Measurements from ENCODE around the gene RAB6B. TPM values are rescaled to one million over a fixed set of nuclear protein-coding genes. Genes with fewer than 3 reads are reported as not detected.
A peak's percentile ranks its signal among the peaks of the same experiment; 100 is the strongest.

RAB6B gene
- total RNA-seq, 1 donor: 0.72 TPM

- no peaks in the 10 kb centered on the region for H3K36me3 ChIP-seq (ENCODE audit: insufficient read depth, low read length)
- no peak overlapping the region for H3K4me3 ChIP-seq (ENCODE audit: insufficient read depth, low read length)
- no peak for TF ChIP-seq CTCF (IDR thresholded peaks at IDR 0.05; ENCODE audit: extremely low read depth, low read depth, low read length)
- H3K4me1 ChIP-seq (ENCODE audit: insufficient read depth, low read length): peaks cover 4% of the 10 kb centered on the region
- no peaks in the 10 kb centered on the region for H3K9me3 ChIP-seq (ENCODE audit: low read depth, low read length)
- H3K27me3 ChIP-seq (ENCODE audit: insufficient read depth, low read length): peaks cover 3% of the 10 kb centered on the region
- H2AFZ ChIP-seq (ENCODE audit: low read length): no peak overlapping the region
- H3K79me2 ChIP-seq (ENCODE audit: insufficient read depth, low read length): no peaks in the 10 kb centered on the region
- DNase-seq (ENCODE audit: insufficient read length, low spot score, missing footprints): no peak
- H3K27ac ChIP-seq (ENCODE audit: low read depth, low read length): no peak overlapping the region
- H3K4me2 ChIP-seq (ENCODE audit: insufficient read depth, low read length): no peak overlapping the region
- H4K20me1 ChIP-seq (ENCODE audit: insufficient read depth, low read length): no peaks in the 10 kb centered on the region
Observed at GRCh38 chr3:133842158-133842557, 53.5 kb downstream of the RAB6B start.

DNA sequence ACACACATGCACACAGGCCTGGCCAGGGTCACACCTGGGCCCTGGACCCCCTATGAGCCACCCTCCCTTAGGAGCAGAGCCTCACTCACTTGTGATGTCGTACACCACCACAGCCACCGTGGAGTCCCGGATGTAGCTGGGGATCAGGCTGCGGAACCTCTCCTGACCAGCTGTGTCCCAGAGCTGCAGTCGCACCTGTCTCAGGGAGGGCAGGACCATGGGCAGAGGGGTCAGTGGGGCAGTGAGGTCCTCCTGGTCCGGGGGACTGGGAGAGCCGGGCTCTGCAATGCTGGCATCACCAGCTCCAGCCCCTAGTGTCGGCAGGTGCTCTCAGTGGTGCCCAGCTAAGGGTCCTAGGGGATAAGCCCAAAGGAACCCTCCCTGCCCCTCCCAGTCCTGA is 54.5 kb downstream of the RAB6B start:
- no peak for TF ChIP-seq CTCF (IDR thresholded peaks at IDR 0.05; ENCODE audit: extremely low read depth, low read depth, low read length)
- Histone ChIP-seq H3K27ac (ENCODE audit: low read depth, low read length) (no peak overlapping the region), H3K4me3 (ENCODE audit: insufficient read depth, low read length) (no peak overlapping the region), H3K9me3 (ENCODE audit: low read depth, low read length) (no peaks in the 10 kb centered on the region), H3K79me2 (ENCODE audit: insufficient read depth, low read length) (no peaks in the 10 kb centered on the region), H3K4me2 (ENCODE audit: insufficient read depth, low read length) (no peak overlapping the region), H2AFZ (ENCODE audit: low read length) (no peak overlapping the region), H3K27me3 (ENCODE audit: insufficient read depth, low read length) (no peaks in the 10 kb centered on the region), H3K36me3 (ENCODE audit: insufficient read depth, low read length) (no peaks in the 10 kb centered on the region), H3K4me1 (ENCODE audit: insufficient read depth, low read length) (peaks cover 4% of the 10 kb centered on the region), H4K20me1 (ENCODE audit: insufficient read depth, low read length) (no peaks in the 10 kb centered on the region)
- DNase-seq (ENCODE audit: insufficient read length, low spot score, missing footprints): peak; percentile 31

DNA sequence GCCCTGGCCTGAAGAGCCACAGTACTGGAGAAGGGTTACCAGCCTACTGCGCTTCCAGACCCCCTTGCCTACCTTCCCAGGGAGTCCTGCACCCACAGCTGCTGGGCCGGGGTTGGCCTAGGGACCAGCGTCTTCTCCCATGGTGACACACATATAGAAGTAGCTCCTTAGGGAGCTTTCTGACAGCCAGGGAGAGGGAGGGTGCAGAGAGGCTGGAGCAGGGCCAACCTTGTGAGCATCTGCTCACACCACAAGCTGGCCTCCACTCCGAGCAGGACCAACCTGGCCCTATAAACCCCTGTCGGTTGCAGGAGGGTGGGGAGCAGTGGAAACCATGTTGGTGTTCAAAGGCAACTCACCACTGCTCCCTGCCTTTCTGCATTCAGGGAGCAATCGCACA is 54.9 kb downstream of the RAB6B start:
- Histone ChIP-seq H2AFZ (ENCODE audit: low read length) (no peak overlapping the region), H3K36me3 (ENCODE audit: insufficient read depth, low read length) (no peaks in the 10 kb centered on the region), H4K20me1 (ENCODE audit: insufficient read depth, low read length) (no peaks in the 10 kb centered on the region), H3K27ac (ENCODE audit: low read depth, low read length) (no peak overlapping the region), H3K4me1 (ENCODE audit: insufficient read depth, low read length) (peaks cover 4% of the 10 kb centered on the region), H3K27me3 (ENCODE audit: insufficient read depth, low read length) (no peaks in the 10 kb centered on the region), H3K4me2 (ENCODE audit: insufficient read depth, low read length) (no peak overlapping the region), H3K79me2 (ENCODE audit: insufficient read depth, low read length) (no peaks in the 10 kb centered on the region), H3K4me3 (ENCODE audit: insufficient read depth, low read length) (no peak overlapping the region), H3K9me3 (ENCODE audit: low read depth, low read length) (no peaks in the 10 kb centered on the region)
- TF ChIP-seq CTCF (IDR thresholded peaks at IDR 0.05; ENCODE audit: extremely low read depth, low read depth, low read length): no peak
- peak; percentile 25 for DNase-seq (ENCODE audit: insufficient read length, low spot score, missing footprints)

DNA sequence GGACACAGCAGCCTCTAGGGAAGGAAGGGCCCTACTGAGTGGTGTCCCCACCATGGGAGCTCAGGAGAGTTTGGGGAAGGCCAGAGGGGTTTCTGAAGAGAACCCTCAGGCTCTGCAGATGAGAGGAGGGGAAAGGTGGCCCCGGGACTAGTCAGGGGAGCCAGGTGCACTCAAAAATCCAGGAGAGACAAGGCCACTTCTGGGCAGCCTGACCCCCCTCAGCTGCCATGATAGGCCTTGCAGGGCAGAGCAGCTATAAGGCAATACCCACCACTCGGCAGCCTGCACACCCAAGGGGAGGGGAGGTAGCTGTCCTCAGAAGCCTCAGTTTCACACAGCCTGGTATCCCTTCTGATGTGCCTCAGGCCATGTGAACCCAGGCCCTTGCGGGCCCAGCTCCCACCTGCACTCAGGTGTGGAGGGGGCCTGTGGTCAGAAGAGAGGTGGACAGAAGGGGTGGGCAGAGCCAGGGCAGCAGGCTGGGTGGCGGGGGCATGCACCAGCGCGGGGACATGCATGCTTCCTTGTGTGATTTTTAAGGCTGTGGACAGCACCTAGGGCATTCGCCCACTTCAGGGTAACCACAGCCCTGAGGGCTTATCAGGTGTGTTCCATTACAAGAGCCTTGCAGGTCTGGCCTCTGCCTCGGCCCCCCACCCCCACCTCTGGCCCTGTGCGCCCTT is 55.5 kb downstream of the RAB6B start:
- H3K79me2 ChIP-seq (ENCODE audit: insufficient read depth, low read length): no peaks in the 10 kb centered on the region
- no peak overlapping the region for H2AFZ ChIP-seq (ENCODE audit: low read length)
- no peak overlapping the region for H3K27ac ChIP-seq (ENCODE audit: low read depth, low read length)
- H3K9me3 ChIP-seq (ENCODE audit: low read depth, low read length): no peaks in the 10 kb centered on the region
- H3K36me3 ChIP-seq (ENCODE audit: insufficient read depth, low read length): no peaks in the 10 kb centered on the region
- H3K27me3 ChIP-seq (ENCODE audit: insufficient read depth, low read length): no peaks in the 10 kb centered on the region
- no peaks in the 10 kb centered on the region for H4K20me1 ChIP-seq (ENCODE audit: insufficient read depth, low read length)
- TF ChIP-seq CTCF (IDR thresholded peaks at IDR 0.05; ENCODE audit: extremely low read depth, low read depth, low read length): no peak
- DNase-seq (ENCODE audit: insufficient read length, low spot score, missing footprints): peak; percentile 29
- peaks cover 4% of the 10 kb centered on the region for H3K4me1 ChIP-seq (ENCODE audit: insufficient read depth, low read length)
- H3K4me3 ChIP-seq (ENCODE audit: insufficient read depth, low read length): no peak overlapping the region
- no peak overlapping the region for H3K4me2 ChIP-seq (ENCODE audit: insufficient read depth, low read length)

Measured in osteoblast (primary cell).